Lower leg skin (tissue), 4 donors: ENCODE measurements around the gene SOCS6. TPM values are rescaled to one million over a fixed set of nuclear protein-coding genes. Genes with fewer than 3 reads are reported as not detected.

ENCODE experiments used
- DNase-seq, 2 donors: peaks; one replicate each; pipeline ENCODE4 v3.0.0-alpha.2; 2019; ENCODE audit warnings: low spot score in 2 of 2
- H3K4me3 ChIP-seq: fragments of 200-600 bp; sonication (generic); 2 replicates; pipeline ENCODE4 v1.5.1; 2017; ENCODE audit warnings: mild to moderate bottlenecking, low read depth; ENCODE audit not compliant: poor library complexity, severe bottlenecking
- POLR2A ChIP-seq, 2 donors: fragments of 450-650 bp; IDR thresholded peaks; one replicate each; pipeline ENCODE4 v1.6.1; 2016 to 2017; ENCODE audit warnings: antibody characterized with exemption in 2 of 2, mild to moderate bottlenecking in 1 of 2, moderate library complexity in 1 of 2
- WGBS, 2 donors: methylation state at CpG; one replicate each; pipeline ENCODE4 v1.1.5; 2018; 5-methylcytosine and 5-hydroxymethylcytosine counted together
- intact Hi-C: fragments of 100-400 bp; cut with DNase I; formaldehyde crosslinking; loops from one replicate; pipeline ENCODE4 v1.15.0; 2023; ENCODE audit warnings: low total_unique reads
- total RNA-seq, 4 donors: library from RNA; depleted of rRNA; stranded (reverse); fragments of >200 nt; gene quantifications; one replicate each; pipeline ENCODE4 v1.1.0, GENCODE V29; 2016
- TF ChIP-seq, protein P1 (sequence below), 3 donors: fragments of 450-650 bp; IDR thresholded peaks; one replicate each; pipeline ENCODE4 v1.5.1; 2016; ENCODE audit warnings: antibody characterized with exemption in 3 of 3, mild to moderate bottlenecking in 3 of 3, moderate library complexity in 2 of 3

SOCS6 gene
- total RNA-seq, 4 donors from 2014 or later, result 13.3 to 19.7 (median 18.7) TPM

GRCh38 chr18:70290482-70291294 lies 1.8 kb downstream of the SOCS6 start:
- H3K4me3 ChIP-seq, result no peak overlapping the region
- DNase-seq, result no peak
- TF ChIP-seq POLR2A (IDR thresholded peaks at IDR 0.05), result no peak
- TF ChIP-seq, protein P1, sequence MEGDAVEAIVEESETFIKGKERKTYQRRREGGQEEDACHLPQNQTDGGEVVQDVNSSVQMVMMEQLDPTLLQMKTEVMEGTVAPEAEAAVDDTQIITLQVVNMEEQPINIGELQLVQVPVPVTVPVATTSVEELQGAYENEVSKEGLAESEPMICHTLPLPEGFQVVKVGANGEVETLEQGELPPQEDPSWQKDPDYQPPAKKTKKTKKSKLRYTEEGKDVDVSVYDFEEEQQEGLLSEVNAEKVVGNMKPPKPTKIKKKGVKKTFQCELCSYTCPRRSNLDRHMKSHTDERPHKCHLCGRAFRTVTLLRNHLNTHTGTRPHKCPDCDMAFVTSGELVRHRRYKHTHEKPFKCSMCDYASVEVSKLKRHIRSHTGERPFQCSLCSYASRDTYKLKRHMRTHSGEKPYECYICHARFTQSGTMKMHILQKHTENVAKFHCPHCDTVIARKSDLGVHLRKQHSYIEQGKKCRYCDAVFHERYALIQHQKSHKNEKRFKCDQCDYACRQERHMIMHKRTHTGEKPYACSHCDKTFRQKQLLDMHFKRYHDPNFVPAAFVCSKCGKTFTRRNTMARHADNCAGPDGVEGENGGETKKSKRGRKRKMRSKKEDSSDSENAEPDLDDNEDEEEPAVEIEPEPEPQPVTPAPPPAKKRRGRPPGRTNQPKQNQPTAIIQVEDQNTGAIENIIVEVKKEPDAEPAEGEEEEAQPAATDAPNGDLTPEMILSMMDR (IDR thresholded peaks at IDR 0.05), result no peak
- intact Hi-C loops, result no loop called here
- 58 to 63% methylated on average over 11 of the region's 11 CpGs for WGBS, 2 donors

DNA sequence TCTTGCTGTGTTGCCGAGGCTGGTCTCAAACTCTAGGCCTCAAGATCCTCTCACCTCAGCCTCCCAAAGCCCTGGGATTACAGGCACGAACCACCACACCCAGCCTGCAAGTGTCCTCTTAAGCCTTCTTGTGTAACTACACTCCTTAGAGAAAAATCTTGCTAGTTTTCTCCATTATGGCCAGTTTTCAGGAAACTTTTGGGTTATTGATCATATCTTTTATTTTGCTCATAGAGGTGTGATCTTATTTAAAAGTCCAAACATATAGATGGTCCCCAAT lies 2.4 kb downstream of the SOCS6 start:
- 79 to 90% methylated on average over 2 of the region's 2 CpGs for WGBS, 2 donors
- DNase-seq, result no peak
- TF ChIP-seq POLR2A (IDR thresholded peaks at IDR 0.05), result no peak
- TF ChIP-seq, protein P1 (IDR thresholded peaks at IDR 0.05), result no peak
- intact Hi-C loops, result no loop called here
- no peak overlapping the region for H3K4me3 ChIP-seq

DNA sequence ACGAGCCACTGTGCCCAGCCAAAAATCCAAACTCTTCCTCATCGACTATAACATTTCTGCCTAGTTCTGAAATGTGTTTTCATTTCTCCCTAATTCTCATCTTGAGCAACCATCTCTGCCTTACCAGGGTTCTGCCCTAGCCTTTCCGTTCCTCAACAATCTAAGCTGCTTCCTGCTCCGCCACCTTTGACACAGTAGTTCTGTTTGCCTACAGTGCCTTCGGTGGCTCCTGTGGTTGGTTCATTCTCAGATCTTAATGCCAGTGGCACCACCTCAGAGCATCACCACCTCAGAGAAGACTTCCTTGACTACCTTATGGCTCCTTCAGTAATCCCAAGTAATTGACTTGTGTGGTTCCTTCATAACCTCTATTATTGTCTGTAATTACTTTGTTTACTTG lies 3.8 kb downstream of the SOCS6 start:
- TF ChIP-seq POLR2A (IDR thresholded peaks at IDR 0.05), result no peak
- TF ChIP-seq, protein P1 (IDR thresholded peaks at IDR 0.05), result no peak
- WGBS, 2 donors, result 79 to 81% methylated on average over 5 of the region's 5 CpGs
- DNase-seq, result no peak
- intact Hi-C loops, result no loop called here
- no peak overlapping the region for H3K4me3 ChIP-seq

- WGBS, 2 donors, result 76 to 77% methylated on average over 3 of the region's 3 CpGs
- no peak overlapping the region for H3K4me3 ChIP-seq
- intact Hi-C loops, result no loop called here
- TF ChIP-seq, protein P1 (IDR thresholded peaks at IDR 0.05), result no peak
- TF ChIP-seq POLR2A (IDR thresholded peaks at IDR 0.05), result no peak
- DNase-seq, result no peak
These were observed 4.3 kb downstream of the SOCS6 start for GRCh38 chr18:70293166-70293565.

GRCh38 chr18:70294471-70295191 lies 5.8 kb downstream of the SOCS6 start:
- no peak for DNase-seq
- intact Hi-C loops, result no loop called here
- H3K4me3 ChIP-seq, result no peak overlapping the region
- 86 to 94% methylated on average over 5 of the region's 5 CpGs for WGBS, 2 donors
- TF ChIP-seq, protein P1 (IDR thresholded peaks at IDR 0.05), result no peak
- no peak for TF ChIP-seq POLR2A (IDR thresholded peaks at IDR 0.05)
